CD4-positive, alpha-beta T cell treated with Interleukin-12 subunit alpha and Interleukin-12 subunit beta, for 1 hour (primary cell): ENCODE measurements around the gene SLC16A4.
A peak's percentile ranks its signal among the peaks of the same experiment; 100 is the strongest.
"Not testable (repeated sequence)": the region's sequence is repeated elsewhere in the genome, so short reads cannot be mapped to it uniquely, and the experiment has no call there.

Source experiments
- DNase-seq: peaks from one replicate; pipeline ENCODE4 v3.0.0-alpha.2; 2020

Gene SLC16A4

DNA sequence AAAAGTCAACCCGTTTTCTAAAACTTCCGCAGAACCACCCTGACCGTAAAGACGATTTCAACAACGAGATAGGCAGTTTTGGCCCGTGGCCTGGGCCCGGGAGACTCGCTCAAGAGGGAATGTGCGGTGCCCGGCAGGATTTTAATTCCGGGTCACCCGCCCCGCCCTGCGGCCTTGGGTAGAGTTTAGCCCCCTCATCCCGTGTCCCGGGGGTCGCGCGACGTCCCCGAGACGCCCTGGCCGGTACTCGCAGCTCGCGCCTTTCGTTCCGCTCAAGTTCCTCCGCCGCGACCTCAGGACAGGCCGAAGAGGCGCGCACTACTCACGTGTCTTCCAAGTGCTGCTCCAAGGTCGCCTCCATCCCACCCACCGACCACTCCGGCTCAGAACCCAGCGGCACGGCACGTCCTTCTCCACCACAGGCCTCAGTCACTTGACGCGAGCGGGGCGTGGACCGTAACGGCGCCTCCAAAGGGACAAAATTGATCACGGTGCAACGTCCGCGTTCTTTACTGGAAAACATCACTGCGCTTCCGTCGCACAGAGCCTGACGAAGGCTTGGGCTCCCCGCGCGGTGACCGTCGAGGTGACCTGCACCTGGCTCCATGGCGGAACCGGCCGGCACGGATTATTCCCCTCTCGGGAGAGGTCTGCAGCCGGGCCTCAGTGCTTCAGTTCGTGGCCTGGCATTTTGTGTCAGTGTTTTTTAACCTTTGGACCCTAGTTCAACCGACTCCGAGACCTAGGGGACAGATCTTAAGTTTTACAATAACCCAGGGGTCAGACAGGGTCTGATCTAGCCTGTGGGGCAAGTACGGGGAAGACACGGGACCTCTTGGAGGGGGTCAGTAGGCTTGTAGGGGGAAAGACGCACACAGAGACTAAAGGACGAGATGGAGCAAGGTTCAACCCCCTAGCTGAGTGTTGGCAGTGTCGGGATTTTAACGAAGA is 16.7 kb upstream of the SLC16A4 start, which contains the start of gene LAMTOR5:
Gene LAMTOR5 (minus strand): TSS at position 435 of the 951 bp plus-strand sequence. CDS start 74 bp downstream, at position 361.
- peak; percentile 94 for DNase-seq

DNA sequence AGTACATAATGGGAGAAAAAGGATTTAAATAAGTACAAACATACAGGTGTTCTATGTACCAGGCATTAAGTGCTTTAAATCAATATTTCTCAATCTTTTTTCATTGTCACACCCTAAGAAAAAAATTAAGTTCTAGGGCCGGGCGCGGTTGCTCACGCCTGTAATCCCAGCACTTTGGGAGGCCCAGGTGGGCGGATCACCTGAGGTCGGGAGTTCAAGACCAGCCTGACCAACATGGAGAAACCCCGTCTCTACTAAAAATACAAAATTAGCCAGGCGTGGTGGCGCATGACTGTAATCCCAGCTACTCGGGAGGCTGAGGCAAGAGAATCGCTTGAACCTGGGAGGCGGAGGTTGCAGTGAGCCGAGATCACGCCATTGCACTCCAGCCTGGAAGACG is 15.6 kb upstream of the SLC16A4 start:
- DNase-seq: not testable (repeated sequence)

DNA sequence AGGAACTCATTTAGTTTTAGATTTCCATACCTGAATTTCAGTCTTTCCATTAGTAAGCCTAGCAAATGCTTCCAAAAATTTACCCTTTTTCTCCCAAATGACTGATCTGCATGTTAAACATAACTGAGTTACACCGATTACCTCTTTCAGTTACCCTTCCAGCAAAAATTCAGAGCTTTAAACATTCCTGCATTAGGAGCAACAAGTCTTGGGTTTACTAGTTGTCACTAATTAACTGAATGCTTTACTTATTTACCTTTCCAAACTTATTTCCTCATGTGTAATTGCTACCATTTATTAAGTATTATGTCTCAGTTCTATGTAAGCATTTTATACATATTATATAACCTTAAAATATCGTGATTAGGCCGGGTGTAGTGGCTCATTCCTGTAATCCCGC is 13.6 kb upstream of the SLC16A4 start:
- DNase-seq: no peak

DNA sequence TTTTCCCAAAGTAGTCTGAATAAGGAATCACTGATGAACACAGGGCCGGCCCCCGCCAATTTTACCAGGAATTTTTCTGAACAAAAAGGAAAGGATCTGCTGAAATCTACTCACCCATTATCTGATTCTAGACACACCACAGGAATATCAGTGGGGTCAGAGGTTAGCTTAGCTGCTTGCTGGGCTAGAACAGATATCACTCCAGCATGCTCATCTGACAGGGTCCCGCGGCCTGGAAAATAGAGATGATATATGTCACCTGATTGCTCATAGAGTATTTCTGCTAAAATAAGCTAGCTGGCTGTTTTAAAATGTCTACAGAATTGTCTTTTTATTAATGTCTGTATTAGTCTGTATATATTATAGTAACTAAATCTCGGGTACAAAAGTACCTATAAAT is 13.0 kb upstream of the SLC16A4 start:
- no peak for DNase-seq

DNA sequence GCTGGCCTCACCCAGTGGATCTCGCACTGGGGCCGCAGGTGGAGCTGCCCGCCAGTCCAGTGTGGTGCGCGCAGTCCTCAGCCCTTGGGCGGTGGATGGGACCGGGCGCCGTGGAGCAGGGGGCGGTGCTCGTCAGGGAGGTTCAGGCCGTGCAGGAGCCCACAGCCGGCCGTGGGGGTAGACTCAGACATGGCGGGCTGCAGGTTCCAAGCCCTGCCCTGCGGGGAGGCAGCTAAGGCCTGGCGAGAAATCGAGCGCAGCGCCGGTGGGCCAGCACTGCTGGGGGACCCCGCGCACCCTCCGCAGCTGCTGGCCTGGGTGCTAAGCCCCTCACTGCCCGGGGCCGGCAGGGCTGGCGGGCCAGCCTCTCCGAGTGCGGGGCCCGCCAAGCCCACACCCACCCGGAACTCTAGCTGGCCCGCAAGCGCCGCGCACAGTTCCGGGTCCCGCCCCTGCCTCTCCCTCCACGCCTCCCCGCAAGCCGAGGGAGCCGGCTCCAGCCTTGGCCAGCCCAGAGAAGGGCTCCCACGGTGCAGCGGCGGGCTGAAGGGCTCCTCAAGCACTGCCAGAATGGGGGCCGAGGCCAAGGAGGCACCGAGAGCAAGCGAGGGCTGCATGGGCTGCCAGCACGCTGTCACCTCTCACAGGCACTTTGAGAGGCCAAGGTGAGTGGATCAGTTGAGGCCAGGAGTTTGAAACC is 5.6 kb upstream of the SLC16A4 start:
- not testable (repeated sequence) for DNase-seq

DNA sequence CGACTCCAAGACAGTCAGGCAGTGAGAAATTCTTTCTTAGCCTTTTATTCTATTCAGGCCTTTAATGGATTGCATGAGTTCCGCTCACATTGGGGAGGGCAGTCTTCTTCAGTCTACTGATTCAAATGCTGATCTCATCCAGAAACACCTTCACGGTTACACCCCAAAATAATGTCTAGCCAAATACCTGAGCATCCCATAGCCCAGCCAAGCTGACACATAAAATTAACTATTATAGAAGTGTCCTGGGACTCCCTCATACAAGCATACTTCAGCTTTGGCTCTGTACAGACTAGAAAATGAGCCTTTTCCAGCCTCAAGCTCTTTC is 3.6 kb upstream of the SLC16A4 start:
- DNase-seq: no peak

DNA sequence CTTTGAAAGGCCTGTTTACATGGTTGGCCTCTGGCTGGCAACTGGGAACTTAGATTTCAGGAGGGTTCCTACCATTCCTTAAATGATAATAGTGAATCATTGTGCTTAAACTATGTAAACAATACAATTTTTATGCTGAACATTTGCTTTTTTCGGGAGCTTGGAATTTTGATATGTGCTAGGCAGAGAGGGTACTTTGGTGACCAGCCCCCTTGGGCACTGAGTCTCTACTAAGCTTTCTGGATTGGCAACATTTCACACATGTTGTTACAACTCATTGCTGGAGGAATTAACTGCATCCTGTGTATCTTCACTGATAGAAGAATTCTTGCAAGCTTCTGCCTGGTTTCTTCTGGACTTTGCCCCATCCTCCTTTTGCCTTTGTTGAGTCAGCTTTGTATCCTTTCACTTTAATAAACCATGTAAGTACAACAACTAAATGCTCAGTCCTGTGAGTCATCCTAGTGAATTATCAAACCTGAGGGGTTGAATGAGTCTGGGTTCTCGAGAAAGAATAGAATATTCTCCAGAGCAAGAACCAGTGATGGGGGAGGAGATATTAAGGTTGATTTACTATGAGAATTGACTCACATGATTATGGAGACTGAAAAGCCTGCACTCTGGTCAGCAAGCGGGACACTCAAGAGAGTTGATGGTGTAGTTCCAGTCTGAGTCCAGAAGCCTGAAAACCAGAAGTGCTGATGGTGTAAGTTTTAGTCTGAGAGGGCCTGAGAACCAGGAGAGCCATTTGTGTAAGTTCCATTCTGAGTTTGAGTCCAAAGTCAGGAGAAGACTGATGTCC is 3.1 kb upstream of the SLC16A4 start:
- no peak for DNase-seq

DNA sequence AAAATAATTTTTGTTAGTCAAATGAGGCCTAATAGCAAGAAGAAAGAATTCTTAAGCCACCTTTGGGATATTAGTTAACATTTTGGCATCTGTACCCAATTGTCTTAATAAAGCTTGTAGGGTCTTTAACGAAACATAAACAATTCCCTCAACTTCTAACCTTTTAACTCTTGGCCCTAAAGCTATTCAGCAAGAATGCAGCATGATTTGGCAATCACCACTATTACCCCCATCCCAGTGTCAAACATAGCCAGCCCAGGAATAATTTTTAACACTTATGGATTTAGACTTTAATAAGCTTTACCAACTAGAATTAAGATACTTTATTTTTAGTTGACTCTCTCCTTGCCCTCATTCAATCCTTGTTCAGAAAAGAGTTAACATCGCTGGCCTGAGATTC is 2.5 kb upstream of the SLC16A4 start:
- no peak for DNase-seq

DNA sequence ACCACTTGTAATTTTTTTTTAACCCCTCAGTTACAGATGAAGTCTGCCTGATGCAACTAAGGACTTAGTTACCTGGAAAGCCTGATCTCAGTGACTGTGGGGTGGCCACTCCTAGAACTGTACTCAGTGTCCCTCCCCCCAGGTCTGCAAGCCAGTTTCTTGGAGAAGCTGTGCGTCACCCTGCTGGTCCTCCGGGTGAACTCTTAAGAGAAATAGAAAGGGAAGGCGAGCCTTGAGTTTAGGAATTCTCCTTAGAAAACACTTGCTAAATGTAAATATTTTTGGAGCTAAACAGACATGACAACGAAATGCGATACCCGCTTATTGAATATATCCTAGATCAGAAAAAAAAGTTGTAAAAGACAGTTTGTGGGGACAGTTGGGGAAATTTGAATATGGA is 730 bp downstream of the SLC16A4 start:
- no peak for DNase-seq

DNA sequence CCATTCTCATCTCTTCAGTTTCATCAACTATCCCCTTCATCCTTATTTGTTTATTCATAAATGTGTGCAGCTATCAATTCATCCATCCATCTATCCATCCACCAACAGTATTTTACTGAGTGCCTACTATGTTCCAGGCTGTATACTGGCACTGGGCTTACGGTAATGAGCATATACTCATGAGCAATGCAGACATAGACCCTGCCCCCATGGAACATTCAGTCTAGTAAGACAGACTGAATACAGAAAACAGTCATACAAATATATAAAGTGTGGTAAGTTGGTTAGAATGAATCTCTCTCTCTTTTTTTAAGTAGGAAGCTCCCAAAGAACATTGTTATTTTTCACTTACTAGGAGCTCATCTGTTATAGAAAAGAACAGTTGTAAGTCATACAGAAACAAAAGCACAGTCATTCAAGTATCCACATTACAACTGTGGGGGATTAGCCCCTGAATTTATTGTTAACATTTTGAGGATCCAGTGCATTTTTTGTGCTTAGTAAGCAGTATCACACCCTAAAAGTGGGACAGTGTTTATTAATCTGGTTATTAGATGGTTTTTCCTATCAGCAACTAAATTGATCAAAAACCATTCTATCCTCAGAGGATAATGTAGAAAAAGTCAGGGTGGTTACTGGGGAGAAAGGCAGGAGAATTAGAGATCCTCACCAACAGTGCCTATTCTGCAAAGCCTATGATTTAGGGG is 3.6 kb downstream of the SLC16A4 start:
- no peak for DNase-seq

DNA sequence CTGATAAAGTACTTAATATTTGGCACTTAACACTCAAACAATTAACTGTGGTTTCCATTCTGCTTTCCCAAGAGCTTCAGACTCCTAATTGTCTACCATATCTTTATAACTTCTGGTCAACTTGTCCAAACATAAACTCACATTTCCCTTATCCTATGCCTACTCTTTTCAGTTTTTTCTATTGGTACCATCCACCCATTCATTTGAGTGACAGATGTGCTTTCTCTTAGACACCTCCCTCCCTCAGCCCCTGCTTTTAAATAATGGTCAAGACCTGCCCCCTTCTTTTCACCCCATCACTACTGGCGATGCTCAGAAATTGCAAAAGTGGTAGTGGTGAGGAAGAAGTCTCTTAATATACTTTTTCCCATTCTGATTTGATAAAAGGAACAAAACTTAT is 5.5 kb downstream of the SLC16A4 start:
- DNase-seq: no peak

DNA sequence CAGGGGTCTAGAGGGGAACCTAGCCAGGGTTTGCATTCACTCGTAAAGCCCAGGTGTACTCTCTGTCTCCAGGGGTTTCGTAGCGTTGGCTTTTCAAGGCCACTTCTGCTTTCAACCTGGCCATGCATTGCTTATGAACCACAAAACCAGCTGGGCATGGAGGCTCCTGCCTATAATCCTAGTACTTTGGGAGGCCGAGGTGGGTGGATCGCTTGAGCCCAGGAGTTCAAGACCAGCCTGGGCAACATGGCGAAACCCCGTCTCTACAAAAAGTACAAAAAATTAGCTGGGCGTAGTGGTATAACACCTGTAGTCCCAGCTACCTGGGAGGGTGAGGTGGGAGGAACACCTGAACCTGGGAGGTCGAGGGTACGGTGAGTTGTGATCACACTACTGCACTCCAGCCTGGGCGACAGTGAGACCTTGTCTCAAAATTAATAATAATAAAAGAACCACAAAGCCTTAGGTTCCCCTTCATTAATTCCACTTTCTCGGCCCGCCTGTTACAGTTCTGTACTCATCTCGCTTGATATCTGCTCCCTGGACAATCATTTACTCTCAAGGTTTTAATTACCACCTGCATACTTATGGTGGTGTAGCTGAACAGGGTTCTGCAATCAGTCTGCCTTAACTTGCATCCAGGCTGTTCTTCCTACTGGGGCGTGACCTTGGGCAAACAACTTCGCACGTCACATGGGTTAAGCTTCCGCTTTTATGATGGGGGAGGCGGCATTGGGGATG is 6.1 kb downstream of the SLC16A4 start:
- no peak for DNase-seq

DNA sequence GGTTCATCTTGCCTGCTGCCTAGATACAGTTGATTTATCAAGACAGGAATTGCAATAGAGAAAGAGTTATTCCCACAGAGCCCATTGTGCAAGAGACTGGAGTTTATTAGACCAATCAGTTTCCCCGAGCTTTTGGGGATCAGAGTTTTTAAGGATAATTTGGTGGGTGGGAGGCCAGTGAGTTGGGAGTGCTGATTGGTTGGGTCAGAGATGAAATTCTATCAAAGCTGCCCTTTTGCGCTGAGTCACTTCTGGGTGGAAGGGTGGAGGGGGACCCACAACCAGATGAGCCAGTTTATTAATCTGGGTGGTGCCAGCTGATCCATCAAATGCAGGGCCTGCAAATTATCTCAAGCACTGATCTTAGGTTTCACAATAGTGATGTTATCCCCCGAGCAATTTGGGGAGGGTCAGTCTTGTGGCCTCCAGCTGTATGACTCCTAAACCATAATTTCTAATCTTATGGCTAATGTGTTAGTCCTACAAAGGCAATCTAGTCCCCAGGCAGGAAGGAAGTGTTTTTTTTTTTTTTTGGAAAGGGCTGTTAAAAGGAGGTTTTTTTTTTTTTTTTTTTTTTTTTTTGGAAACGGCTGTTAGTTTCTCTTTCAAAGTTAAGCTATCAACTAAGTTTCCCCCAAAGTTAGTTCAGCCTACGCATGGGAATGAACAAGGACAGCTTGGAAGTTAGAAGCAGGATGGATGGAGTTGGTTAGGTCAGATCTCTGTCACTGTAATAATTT is 7.4 kb downstream of the SLC16A4 start:
- no peak for DNase-seq

DNA sequence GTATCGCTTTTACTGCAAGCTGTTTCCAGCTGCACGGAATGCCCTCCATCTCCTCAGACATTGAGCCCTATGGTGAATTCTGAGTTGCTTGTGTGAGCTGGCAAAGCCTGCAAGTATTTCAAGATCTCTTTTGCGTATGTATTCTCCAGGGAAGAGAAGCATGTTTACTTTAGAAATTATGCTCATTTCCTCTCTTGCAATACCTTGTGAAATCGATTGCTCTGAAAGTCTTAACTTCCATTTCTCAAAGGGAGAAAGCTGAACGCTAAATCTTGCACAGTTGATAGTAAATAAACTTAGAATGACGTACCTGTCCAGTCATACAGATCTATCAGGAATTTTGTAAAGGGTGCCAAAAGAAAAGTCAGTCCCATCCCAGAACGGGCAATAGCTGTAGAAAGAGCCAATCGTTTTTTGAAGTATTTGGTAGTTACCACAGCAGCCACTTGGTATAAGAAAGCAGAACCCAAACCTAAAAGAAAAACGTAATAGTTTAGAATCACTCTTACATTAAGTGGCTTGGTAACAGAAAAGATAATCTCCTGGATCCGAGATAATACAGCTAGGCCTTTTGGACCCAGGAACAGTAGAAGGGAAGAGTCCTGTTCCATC is 10.0 kb downstream of the SLC16A4 start:
- no peak for DNase-seq

DNA sequence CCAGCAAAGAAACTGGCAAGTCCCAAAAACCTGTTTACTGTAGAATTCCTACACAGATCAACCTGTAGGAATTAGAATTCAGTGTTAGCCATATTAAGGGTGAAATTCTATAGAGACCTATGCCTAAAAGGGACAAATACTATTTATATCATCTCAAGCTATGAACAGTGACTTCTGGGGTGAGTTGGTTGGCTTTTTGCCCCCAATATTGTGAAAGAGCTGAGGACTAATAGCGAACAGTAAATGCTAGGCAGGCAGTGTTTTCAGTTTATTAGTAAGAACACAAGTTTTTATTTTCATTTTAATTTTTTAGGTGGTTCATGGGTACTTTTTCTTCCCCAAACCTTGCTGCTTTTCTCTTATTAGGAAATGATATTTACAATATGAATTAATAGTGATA is 15.3 kb downstream of the SLC16A4 start:
- DNase-seq: no peak

DNA sequence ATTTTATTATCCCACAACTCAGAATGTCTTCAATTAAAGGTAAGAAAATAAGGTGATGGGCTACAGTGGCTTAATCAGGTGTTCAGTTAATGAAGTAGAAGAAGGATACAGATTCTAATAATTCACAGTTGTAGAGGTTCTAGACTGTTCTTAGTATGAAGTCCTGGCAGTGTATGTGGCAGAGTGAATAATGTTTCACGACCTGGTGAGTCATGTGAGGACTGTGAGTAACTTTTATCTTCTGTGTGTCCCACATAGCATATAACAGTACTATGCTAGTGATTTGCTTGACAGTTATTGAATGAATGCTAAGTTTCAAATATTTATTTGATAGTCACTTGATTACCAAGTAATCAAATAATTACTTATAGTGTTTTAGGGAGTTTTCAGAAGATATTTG is 20.0 kb downstream of the SLC16A4 start:
- DNase-seq: no peak

DNA sequence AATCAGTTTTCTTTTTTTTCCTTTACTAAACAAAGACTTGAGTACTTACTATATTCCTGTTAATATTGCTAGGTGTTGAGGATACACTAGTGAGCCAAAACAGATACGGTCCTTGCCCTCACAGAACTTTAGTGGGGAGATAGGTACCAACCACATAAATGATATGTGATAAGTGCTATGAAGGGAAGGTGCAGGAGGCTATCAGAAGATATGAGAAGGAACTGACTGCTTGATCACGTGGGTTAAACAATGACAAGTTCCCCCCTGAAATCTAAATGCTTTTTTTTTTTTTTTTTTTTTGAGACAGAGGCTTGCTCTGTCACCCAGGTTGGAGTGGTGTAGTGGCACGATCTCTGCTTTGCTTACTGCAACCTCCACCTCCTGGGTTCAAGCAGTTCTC is 26.6 kb downstream of the SLC16A4 start:
- DNase-seq: no peak

DNA sequence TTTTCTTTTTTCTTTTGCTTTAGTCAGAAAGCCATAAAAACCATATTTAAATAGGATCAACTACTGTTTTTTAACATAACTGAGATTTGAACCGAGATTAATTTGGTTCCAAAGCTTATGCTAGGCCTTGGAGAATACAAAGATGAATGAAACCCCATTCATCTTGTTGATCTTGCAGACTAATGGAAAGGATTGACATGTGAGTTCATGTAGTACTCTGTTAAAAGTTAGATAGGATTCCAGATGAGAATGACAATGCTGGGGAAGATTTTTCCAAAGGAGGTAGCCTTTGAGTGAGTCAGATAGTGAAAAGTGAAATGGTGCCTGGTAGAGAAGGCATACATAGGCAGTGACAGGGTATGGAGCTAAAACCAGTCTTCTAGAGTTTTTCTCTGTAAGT is 29.0 kb downstream of the SLC16A4 start:
- DNase-seq: no peak

DNA sequence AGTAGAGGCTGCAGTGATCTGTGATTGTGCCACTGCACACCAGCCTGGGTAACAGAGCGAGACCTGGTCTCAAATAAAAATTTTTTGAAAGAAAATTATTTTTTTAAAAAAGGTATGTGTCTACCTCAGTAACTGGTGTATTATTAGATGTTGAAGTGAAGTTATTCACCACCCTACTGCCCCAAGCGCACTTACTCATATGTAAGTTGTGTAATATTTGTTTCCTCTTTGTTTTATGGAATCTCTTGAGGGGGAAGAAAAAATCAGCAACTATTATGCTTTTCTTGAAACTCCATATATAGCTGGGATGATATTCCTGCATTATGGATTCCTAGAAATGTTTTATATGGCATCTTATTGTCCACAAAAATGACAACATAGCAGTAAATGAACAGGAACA is 30.4 kb downstream of the SLC16A4 start:
- no peak for DNase-seq

DNA sequence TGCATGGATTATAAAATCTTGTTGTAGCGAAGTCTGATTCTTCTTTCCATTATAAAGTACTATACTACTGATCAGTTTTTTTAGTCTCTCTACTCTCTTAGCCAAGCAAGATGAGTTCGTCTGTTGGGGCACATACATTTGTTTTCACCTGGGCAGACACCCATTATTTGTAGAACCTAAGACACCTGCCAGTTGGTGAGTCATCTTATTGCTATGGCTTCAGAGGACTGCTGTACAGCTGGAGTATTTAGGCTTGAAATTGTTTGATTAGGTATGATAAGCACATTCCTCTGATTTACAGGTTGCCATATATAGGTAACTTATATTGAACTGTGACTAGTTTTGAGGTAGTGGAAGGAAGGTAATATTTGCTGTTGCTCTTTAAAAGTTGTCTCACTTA is 34.4 kb downstream of the SLC16A4 start:
- DNase-seq: no peak

DNA sequence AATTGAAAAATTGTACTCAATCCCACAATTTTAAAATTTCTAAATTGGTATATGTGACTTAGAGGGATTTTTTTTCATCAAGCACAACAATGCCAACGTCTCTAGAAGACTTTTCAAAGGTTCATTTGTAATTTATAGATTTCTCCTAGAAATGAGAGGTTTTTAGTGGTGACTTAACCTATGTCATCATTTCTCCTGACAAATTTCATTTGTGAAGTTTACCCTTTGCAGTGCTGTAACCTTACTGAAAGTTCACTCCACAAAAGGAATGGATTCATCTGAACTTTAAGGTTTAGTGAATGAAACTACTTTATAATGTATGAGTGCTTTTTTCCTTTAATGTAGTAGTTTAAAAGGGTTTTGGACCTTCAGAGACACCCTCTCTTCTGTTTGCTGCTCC is 35.5 kb downstream of the SLC16A4 start:
- DNase-seq: no peak
